ENCODE measurements around the gene AQP12A.

AQP12A gene

DNA sequence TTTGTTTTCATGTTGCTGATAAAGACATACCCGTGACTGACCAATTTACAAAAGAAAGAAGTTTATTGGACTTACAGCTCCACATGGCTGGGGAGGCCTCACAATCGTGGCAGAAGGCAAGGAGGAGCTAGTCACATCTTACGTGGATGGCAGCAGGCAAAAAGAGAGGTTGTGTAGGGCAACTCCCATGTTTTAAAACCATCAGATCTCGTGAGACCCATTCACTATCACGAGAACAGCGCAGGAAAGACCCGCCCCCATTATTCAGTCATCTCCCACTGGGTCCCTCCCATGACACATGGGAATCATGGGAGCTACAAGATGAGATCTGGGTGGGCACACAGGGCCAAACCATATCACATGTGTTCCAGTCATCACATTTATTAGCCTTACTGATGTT is 16.8 kb downstream of the AQP12A start:
- no peak overlapping the region for H3K27ac ChIP-seq
- TF ChIP-seq, protein P1, sequence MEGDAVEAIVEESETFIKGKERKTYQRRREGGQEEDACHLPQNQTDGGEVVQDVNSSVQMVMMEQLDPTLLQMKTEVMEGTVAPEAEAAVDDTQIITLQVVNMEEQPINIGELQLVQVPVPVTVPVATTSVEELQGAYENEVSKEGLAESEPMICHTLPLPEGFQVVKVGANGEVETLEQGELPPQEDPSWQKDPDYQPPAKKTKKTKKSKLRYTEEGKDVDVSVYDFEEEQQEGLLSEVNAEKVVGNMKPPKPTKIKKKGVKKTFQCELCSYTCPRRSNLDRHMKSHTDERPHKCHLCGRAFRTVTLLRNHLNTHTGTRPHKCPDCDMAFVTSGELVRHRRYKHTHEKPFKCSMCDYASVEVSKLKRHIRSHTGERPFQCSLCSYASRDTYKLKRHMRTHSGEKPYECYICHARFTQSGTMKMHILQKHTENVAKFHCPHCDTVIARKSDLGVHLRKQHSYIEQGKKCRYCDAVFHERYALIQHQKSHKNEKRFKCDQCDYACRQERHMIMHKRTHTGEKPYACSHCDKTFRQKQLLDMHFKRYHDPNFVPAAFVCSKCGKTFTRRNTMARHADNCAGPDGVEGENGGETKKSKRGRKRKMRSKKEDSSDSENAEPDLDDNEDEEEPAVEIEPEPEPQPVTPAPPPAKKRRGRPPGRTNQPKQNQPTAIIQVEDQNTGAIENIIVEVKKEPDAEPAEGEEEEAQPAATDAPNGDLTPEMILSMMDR (IDR thresholded peaks at IDR 0.05): no peak
- no peak for TF ChIP-seq ZFX (IDR thresholded peaks at IDR 0.05; ENCODE audit: borderline replicate concordance)

DNA sequence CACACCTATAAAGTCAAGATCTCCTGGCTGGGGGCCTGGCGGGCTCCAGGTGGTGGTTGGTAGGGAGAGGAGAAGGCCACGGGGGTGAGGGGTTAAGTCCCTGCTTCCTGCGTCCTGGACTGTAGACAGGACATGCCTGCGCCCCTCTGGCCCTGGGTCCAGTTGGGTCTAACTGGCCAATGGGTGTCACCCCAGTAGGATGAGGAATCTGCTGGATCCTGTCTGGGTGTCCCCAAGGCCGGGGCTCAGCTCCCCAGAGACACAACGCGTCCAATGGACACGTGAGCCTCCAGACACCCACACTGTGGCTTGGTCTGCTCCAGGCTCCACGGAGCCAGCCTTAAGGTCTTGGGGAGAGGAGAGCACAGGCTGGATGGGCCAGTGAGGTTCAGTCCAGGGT is 19.6 kb downstream of the AQP12A start:
- no peak overlapping the region for H3K27ac ChIP-seq
- TF ChIP-seq ZFX (IDR thresholded peaks at IDR 0.05; ENCODE audit: borderline replicate concordance): no peak
- TF ChIP-seq, protein P1 (IDR thresholded peaks at IDR 0.05): no peak

- no peak for TF ChIP-seq ZFX (IDR thresholded peaks at IDR 0.05; ENCODE audit: borderline replicate concordance)
- TF ChIP-seq, protein P1 (IDR thresholded peaks at IDR 0.05): no peak
Observed at GRCh38 chr2:240711701-240712100, 20.0 kb downstream of the AQP12A start.

GRCh38 chr2:240712121-240712520 is 20.5 kb downstream of the AQP12A start:
- no peak overlapping the region for H3K27ac ChIP-seq
- TF ChIP-seq, protein P1 (IDR thresholded peaks at IDR 0.05): no peak
- no peak for TF ChIP-seq ZFX (IDR thresholded peaks at IDR 0.05; ENCODE audit: borderline replicate concordance)

More at GRCh38 chr2:240711701-240712100, 20.0 kb downstream of the AQP12A start:
- no peak overlapping the region for H3K27ac ChIP-seq

DNA sequence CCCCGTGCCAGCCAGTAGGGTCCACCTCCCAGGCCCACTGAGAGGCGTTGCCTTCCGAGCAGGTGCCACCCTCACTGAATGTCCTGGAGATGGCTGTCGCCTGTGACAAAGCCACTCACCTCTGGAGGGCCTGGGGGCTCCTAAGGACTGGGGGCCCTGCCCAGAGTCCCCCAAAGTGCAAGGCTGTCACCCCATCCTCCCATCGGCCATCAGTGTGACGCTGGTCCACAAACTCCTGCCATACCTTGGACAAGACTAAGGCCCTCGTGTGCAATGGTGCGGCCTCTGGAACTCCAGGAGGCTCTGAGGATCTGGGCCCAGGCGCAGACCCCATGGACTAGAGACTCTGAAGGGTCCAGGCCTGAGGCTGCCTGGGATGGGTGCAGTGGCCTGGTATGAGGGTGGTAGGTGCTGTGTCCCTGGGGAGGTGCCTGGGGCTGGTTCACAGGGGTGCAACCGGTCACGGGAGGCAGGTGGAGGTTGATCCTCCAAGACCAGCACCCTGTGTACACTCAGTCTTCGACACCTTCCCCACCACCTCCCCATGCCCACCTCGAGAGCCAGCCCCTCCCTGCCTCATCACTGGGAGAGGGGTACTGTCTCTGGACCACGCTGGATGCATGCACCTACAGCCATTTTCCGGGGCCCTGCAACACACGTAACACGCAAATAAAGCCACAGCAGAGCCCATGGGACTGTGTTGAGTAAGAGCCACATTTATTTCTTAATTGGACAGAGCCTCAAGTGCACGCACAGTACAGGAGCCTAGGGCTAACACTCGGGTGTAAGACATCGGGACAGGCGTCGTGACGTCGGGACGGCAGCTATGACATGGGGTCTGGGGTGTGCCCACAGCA is 21.6 kb downstream of the AQP12A start:
- no peak overlapping the region for H3K27ac ChIP-seq
- TF ChIP-seq, protein P1 (IDR thresholded peaks at IDR 0.05): no peak
- TF ChIP-seq ZFX (IDR thresholded peaks at IDR 0.05; ENCODE audit: borderline replicate concordance): no peak

- no peak overlapping the region for H3K27ac ChIP-seq
- TF ChIP-seq, protein P1 (IDR thresholded peaks at IDR 0.05): no peak
- no peak for TF ChIP-seq ZFX (IDR thresholded peaks at IDR 0.05; ENCODE audit: borderline replicate concordance)
Observed at GRCh38 chr2:240713928-240714746, 22.5 kb downstream of the AQP12A start.
